Esophagus muscularis mucosa (tissue), 4 donors: Measurements from ENCODE around the gene PADI2.

Experiments used
- EP300 ChIP-seq: sonication (generic); formaldehyde crosslinking; IDR thresholded peaks from one replicate; pipeline ENCODE4 v1.6.1; 2017; ENCODE audit warnings: antibody characterized with exemption
- POLR2A ChIP-seq: fragments of 450-650 bp; IDR thresholded peaks from one replicate; pipeline ENCODE4 v1.6.1; 2017; ENCODE audit warnings: antibody characterized with exemption, moderate library complexity, mild to moderate bottlenecking, low read depth
- TF ChIP-seq, protein P1 (sequence below), 3 experiments: fragments of 200-600 bp in 2 of 3; fragments of 450-650 bp in 1 of 3; sonication (generic) in 2 of 3; IDR thresholded peaks; one replicate each; pipeline ENCODE4 v1.5.1; 2017 to 2019; ENCODE audit warnings: antibody characterized with exemption in 3 of 3, mild to moderate bottlenecking in 2 of 3, moderate library complexity in 1 of 3

DNA sequence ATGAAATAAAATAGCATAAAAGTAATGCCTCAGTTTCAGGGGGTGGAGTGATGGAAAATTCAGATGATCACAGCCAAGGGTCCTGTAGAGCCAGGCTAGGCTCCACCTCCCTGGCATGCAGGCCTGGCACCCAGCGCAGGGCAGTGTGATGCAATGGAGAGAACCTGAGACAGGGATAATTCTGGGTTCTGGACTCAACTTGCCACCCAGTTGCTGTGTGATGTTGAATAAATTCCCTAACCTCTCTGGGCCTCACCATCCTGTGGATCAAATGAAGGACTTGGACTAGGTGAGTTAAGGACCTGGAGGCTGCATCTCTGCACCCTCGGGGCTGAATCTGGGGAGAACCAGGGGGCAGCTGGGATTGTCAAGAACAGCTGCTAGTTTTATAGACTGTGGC, 17.0 kb downstream of the PADI2 start:
- TF ChIP-seq, protein P1, sequence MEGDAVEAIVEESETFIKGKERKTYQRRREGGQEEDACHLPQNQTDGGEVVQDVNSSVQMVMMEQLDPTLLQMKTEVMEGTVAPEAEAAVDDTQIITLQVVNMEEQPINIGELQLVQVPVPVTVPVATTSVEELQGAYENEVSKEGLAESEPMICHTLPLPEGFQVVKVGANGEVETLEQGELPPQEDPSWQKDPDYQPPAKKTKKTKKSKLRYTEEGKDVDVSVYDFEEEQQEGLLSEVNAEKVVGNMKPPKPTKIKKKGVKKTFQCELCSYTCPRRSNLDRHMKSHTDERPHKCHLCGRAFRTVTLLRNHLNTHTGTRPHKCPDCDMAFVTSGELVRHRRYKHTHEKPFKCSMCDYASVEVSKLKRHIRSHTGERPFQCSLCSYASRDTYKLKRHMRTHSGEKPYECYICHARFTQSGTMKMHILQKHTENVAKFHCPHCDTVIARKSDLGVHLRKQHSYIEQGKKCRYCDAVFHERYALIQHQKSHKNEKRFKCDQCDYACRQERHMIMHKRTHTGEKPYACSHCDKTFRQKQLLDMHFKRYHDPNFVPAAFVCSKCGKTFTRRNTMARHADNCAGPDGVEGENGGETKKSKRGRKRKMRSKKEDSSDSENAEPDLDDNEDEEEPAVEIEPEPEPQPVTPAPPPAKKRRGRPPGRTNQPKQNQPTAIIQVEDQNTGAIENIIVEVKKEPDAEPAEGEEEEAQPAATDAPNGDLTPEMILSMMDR (IDR thresholded peaks at IDR 0.05), result no peak
- no peak for TF ChIP-seq POLR2A
- no peak for TF ChIP-seq EP300
